Stimulated activated CD8-positive, alpha-beta memory T cell treated with anti-CD3 and anti-CD28 coated beads, Interleukin-2, amount 100 ng/mL, for 1 hour (primary cell): ENCODE results near the gene HAGH.
A peak's percentile ranks its signal among the peaks of the same experiment; 100 is the strongest.
"Not testable (repeated sequence)": the region's sequence is repeated elsewhere in the genome, so short reads cannot be mapped to it uniquely, and the experiment has no call there.

Experiments used
- DNase-seq, 2 donors: peaks; one replicate each; pipeline ENCODE4 v3.0.0-alpha.2; 2020; ENCODE audit warnings: low read depth in 2 of 2

HAGH gene

GRCh38 chr16:1826691-1827573 lies at the start of gene HAGH, which contains the start of gene FAHD1:
Gene HAGH, minus strand, starts transcription at chr16:1826825. Its CDS starts 38 bp downstream, at chr16:1826787.
Gene FAHD1, plus strand, starts transcription at chr16:1827206. Its CDS starts 33 bp downstream, at chr16:1827239.
- peak; percentile 78 to 82 for DNase-seq

GRCh38 chr16:1876066-1876465 lies 49.4 kb upstream of the HAGH start:
- DNase-seq = not testable (repeated sequence)

- no peak for DNase-seq
Measured at GRCh38 chr16:1874854-1875253, 48.2 kb upstream of the HAGH start.

GRCh38 chr16:1871974-1872635 lies 45.5 kb upstream of the HAGH start, which contains the start of gene MEIOB:
Gene MEIOB, minus strand, starts transcription at chr16:1872164. Its CDS starts 3,989 bp downstream, at chr16:1868175.
- peak in 1 of 2 donors; percentile 12 for DNase-seq

- DNase-seq = no peak
Measured at GRCh38 chr16:1870365-1871082, 43.9 kb upstream of the HAGH start.

GRCh38 chr16:1865902-1866690 lies 39.5 kb upstream of the HAGH start:
- no peak for DNase-seq

GRCh38 chr16:1863681-1864460 lies 37.2 kb upstream of the HAGH start:
- DNase-seq = no peak

- DNase-seq = no peak
Measured at GRCh38 chr16:1862394-1862793, 35.8 kb upstream of the HAGH start.

GRCh38 chr16:1861730-1862129 lies 35.1 kb upstream of the HAGH start:
- no peak for DNase-seq

GRCh38 chr16:1859650-1860049 lies 33.0 kb upstream of the HAGH start:
- DNase-seq = no peak

GRCh38 chr16:1858189-1858865 lies 31.7 kb upstream of the HAGH start:
- DNase-seq = no peak

GRCh38 chr16:1857433-1858097 lies 30.9 kb upstream of the HAGH start:
- DNase-seq = no peak

GRCh38 chr16:1851793-1852192 lies 25.2 kb upstream of the HAGH start:
- no peak for DNase-seq

- DNase-seq = no peak
Measured at GRCh38 chr16:1850981-1851380, 24.4 kb upstream of the HAGH start.

- no peak for DNase-seq
Measured at GRCh38 chr16:1846416-1846815, 19.8 kb upstream of the HAGH start.

- DNase-seq = no peak
Measured at GRCh38 chr16:1845985-1846384, 19.4 kb upstream of the HAGH start.

GRCh38 chr16:1839554-1839953 lies 12.9 kb upstream of the HAGH start:
- no peak for DNase-seq

- DNase-seq = no peak
Measured at GRCh38 chr16:1834096-1834495, 7.5 kb upstream of the HAGH start.

GRCh38 chr16:1832838-1833454 lies 6.3 kb upstream of the HAGH start:
- no peak for DNase-seq
